Neural cell (in vitro differentiated cells): Measurements from ENCODE around the gene UBE2N. TPM values are rescaled to one million over a fixed set of nuclear protein-coding genes. Genes with fewer than 3 reads are reported as not detected.

Source experiments
- H2AFZ ChIP-seq: fragments of 200-600, 300-800 bp; sonication (generic), shearing (Covaris generic); 2 replicates; pipeline ENCODE4 v1.6.0; 2014; ENCODE audit warnings: low read depth, mild to moderate bottlenecking, antibody characterized with exemption, low read length, moderate library complexity
- H3F3A ChIP-seq: fragments of 200-600 bp; shearing (Covaris generic); 2 replicates; pipeline ENCODE4 v1.6.1; 2016; ENCODE audit warnings: mild to moderate bottlenecking, moderate library complexity, mixed read lengths, antibody characterized with exemption, low read length; ENCODE audit not compliant: insufficient read depth, poor library complexity, severe bottlenecking
- H3K27ac ChIP-seq: fragments of 200-600, 300-800 bp; sonication (generic), shearing (Covaris generic); 2 replicates; pipeline ENCODE4 v1.5.1; 2014; ENCODE audit warnings: mild to moderate bottlenecking, low read length, moderate library complexity
- H3K27me3 ChIP-seq: fragments of 300-800, 200-600 bp; sonication (generic), shearing (Covaris generic); 2 replicates; pipeline ENCODE4 v1.6.0; 2014; ENCODE audit warnings: mild to moderate bottlenecking, low read depth, low read length, moderate library complexity; ENCODE audit not compliant: insufficient read depth
- H3K36me3 ChIP-seq: fragments of 300-800, 200-600 bp; sonication (generic), shearing (Covaris generic); 2 replicates; pipeline ENCODE4 v1.5.1; 2014; ENCODE audit warnings: mild to moderate bottlenecking, antibody characterized with exemption, low read length, moderate library complexity; ENCODE audit not compliant: insufficient read depth
- H3K4me2 ChIP-seq: fragments of 300-800, 200-600 bp; sonication (generic), shearing (Covaris generic); 2 replicates; pipeline ENCODE4 v1.6.0; 2014; ENCODE audit warnings: mild to moderate bottlenecking, low read length
- H3K4me3 ChIP-seq: fragments of 300-800, 200-600 bp; sonication (generic), shearing (Covaris generic); 2 replicates; pipeline ENCODE4 v1.5.1; 2014; ENCODE audit warnings: mild to moderate bottlenecking, low read length, moderate library complexity
- H3K79me2 ChIP-seq: fragments of 200-600 bp; shearing (Covaris generic); replicated peaks from 2 replicates; pipeline ENCODE4 v1.6.0; 2014; ENCODE audit warnings: mild to moderate bottlenecking, low read length, moderate library complexity; ENCODE audit not compliant: insufficient read depth
- H3K9ac ChIP-seq: fragments of 300-800, 200-600 bp; sonication (generic), shearing (Covaris generic); 2 replicates; pipeline ENCODE4 v1.6.1; 2016; ENCODE audit warnings: mild to moderate bottlenecking, low read length, mixed read lengths
- H3K9me2 ChIP-seq: fragments of 200-600 bp; shearing (Covaris generic); 2 replicates; pipeline ENCODE4 v1.6.1; 2016; ENCODE audit warnings: mild to moderate bottlenecking, low read length, mixed read lengths; ENCODE audit not compliant: insufficient read depth
- H3K9me3 ChIP-seq: fragments of 200-600, 300-800 bp; sonication (generic), shearing (Covaris generic); 2 replicates; pipeline ENCODE4 v1.6.1; 2016; ENCODE audit warnings: mild to moderate bottlenecking, mixed run types, low read length, moderate library complexity, mixed read lengths
- H4K20me1 ChIP-seq: fragments of 200-600 bp; shearing (Covaris generic); 2 replicates; pipeline ENCODE4 v1.6.1; 2016; ENCODE audit warnings: mild to moderate bottlenecking, mixed run types; ENCODE audit not compliant: insufficient read depth
- EP300 ChIP-seq: fragments of 450-650 bp; conservative IDR thresholded peaks from 2 replicates; pipeline ENCODE4 v1.6.1; 2014; ENCODE audit warnings: antibody characterized with exemption, mild to moderate bottlenecking, moderate library complexity; ENCODE audit not compliant: poor library complexity, severe bottlenecking
- EZH2 ChIP-seq: fragments of 200-600, 300-800 bp; shearing (Covaris generic), sonication (generic); IDR thresholded peaks from 2 replicates; pipeline ENCODE4 v1.6.1; 2014; ENCODE audit warnings: antibody characterized with exemption, low read length, borderline replicate concordance, mild to moderate bottlenecking; ENCODE audit not compliant: insufficient read depth, poor library complexity, severe bottlenecking
- MXI1 ChIP-seq: fragments of 450-650 bp; conservative IDR thresholded peaks from 2 replicates; pipeline ENCODE4 v1.6.1; 2014; ENCODE audit warnings: antibody characterized with exemption, mild to moderate bottlenecking; ENCODE audit not compliant: poor library complexity, severe bottlenecking
- POLR2AphosphoS5 ChIP-seq: IDR thresholded peaks from 2 replicates; pipeline ENCODE4 v1.6.1; 2012
- RAD21 ChIP-seq: fragments of 450-650 bp; conservative IDR thresholded peaks from 2 replicates; pipeline ENCODE4 v1.6.1; 2014; ENCODE audit warnings: antibody characterized with exemption, mild to moderate bottlenecking, moderate library complexity
- polyA plus RNA-seq: library from polyadenylated mRNA; depleted of rRNA; stranded (reverse); fragments of >200 nt; gene quantifications from 2 replicates; pipeline ENCODE4 v1.2.3, GENCODE V29; 2014
- TF ChIP-seq, protein P1 (sequence below): IDR thresholded peaks from 2 replicates; pipeline ENCODE4 v1.6.1; 2012; ENCODE audit warnings: borderline replicate concordance

Gene UBE2N
- polyA plus RNA-seq, 1 donor from 2014 or later: 172 TPM

DNA sequence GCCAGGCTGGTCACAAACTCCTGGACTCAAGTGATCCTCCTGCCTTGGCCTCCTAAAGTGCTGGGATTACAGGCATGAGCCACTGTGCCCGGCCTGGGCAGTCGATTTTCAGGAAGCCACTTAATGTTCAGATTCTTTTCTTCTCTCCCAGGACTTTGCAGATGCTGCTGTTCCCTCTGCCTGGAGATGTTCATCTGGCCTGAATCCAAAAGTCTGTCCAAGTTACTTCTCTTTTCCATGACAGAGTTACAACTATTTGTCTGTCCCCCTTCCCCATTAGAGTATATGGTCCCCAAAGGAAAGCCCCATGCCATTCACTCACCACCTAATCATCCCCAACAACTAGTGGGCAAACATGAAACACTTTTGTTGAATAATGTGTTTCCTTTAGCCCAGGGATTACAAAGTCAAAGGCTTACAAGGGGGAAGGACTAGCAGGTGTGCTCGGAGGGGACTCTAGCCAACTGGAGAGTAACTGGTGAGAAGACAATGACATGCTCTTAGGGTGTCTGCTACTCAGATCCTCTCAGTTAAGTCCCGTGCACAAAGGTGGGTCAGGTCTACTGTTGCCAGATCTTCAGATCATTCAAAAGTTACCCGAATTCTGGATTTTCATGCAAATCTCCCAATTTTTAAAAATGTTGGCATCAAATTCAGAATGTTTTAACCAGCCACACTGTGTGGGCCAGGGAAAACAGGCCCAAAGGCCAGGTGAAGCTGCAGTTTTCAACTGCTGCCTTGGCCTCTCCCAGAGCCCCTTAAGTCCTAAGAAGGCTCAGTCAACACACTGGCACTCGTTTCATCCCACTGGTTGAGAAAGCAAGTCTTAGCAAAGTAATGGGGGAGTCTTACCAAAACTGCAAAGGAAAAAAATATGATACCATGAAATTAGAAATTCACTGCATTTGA is 34.4 kb downstream of the UBE2N start:
- peaks cover 4% of the 10 kb centered on the region for H3K36me3 ChIP-seq
- H3K4me2 ChIP-seq: no peak overlapping the region
- TF ChIP-seq EZH2 (no peak), EP300 (no peak), MXI1 (no peak), POLR2AphosphoS5 (no peak), RAD21 (no peak)
- no peaks in the 10 kb centered on the region for H3K9me3 ChIP-seq
- H2AFZ ChIP-seq: no peak overlapping the region
- peaks cover 17% of the 10 kb centered on the region for H3K79me2 ChIP-seq
- no peak overlapping the region for H3K27ac ChIP-seq
- H3K9me2 ChIP-seq: no peaks in the 10 kb centered on the region
- no peak overlapping the region for H3K9ac ChIP-seq
- H3K27me3 ChIP-seq: no peaks in the 10 kb centered on the region
- no peak overlapping the region for H3K4me3 ChIP-seq
- no peaks in the 10 kb centered on the region for H4K20me1 ChIP-seq
- no peaks in the 10 kb centered on the region for H3F3A ChIP-seq

DNA sequence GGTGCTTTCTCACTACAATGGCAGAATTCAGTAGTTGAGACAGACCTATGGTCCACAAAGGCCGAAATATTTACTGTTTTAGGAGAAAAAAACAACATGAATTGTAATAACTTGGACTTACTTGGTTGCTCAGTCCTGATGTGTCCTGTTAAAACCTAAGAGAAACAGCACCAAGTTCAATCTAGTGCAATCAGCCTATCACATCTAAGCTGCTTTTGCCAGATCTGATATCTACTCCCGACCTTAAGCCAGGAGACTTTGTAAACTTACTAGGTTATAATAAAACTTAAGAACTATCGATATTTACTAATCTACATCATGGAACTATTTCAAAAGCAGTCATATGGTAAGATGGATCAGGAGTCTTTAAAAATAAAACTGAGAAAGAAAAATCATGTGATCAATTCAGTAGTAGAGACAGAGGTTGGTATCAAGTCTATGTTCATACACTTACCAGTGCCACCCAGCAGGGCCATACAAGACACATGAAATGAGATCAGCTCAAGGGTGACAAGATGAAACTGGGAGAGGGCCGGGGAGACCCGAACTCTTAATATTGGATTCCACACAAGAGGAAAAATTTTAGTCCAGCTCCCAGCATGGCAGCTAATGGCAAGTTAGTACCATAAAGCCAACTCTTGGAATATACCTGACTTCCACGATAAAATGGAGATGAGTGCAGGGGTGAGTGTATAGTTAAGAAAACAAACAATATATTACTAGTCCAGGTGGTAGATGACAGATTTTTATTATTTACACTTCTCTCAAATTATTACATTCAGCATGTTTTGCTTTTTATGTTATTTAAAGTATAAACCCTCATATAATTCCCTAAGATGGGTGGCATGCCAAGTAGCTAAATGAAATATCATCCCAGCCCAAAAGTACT is 36.5 kb downstream of the UBE2N start:
- Histone ChIP-seq H4K20me1 (no peaks in the 10 kb centered on the region), H3K27ac (no peak overlapping the region), H3K27me3 (no peaks in the 10 kb centered on the region), H3F3A (no peaks in the 10 kb centered on the region), H3K4me3 (no peak overlapping the region), H3K9me3 (no peaks in the 10 kb centered on the region), H3K9ac (no peak overlapping the region), H2AFZ (no peak overlapping the region), H3K36me3 (peaks cover 4% of the 10 kb centered on the region), H3K4me2 (no peak overlapping the region), H3K9me2 (no peaks in the 10 kb centered on the region), H3K79me2 (peaks cover 3% of the 10 kb centered on the region)
- TF ChIP-seq MXI1: no peak
- TF ChIP-seq, protein P1, sequence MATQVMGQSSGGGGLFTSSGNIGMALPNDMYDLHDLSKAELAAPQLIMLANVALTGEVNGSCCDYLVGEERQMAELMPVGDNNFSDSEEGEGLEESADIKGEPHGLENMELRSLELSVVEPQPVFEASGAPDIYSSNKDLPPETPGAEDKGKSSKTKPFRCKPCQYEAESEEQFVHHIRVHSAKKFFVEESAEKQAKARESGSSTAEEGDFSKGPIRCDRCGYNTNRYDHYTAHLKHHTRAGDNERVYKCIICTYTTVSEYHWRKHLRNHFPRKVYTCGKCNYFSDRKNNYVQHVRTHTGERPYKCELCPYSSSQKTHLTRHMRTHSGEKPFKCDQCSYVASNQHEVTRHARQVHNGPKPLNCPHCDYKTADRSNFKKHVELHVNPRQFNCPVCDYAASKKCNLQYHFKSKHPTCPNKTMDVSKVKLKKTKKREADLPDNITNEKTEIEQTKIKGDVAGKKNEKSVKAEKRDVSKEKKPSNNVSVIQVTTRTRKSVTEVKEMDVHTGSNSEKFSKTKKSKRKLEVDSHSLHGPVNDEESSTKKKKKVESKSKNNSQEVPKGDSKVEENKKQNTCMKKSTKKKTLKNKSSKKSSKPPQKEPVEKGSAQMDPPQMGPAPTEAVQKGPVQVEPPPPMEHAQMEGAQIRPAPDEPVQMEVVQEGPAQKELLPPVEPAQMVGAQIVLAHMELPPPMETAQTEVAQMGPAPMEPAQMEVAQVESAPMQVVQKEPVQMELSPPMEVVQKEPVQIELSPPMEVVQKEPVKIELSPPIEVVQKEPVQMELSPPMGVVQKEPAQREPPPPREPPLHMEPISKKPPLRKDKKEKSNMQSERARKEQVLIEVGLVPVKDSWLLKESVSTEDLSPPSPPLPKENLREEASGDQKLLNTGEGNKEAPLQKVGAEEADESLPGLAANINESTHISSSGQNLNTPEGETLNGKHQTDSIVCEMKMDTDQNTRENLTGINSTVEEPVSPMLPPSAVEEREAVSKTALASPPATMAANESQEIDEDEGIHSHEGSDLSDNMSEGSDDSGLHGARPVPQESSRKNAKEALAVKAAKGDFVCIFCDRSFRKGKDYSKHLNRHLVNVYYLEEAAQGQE: no peak
- no peak for TF ChIP-seq RAD21
